Mucosa of gallbladder (tissue), 1 donor: ENCODE results near the gene BMP4. TPM values are rescaled to one million over a fixed set of nuclear protein-coding genes. Genes with fewer than 3 reads are reported as not detected.

Source experiments
- DNase-seq: peaks from one replicate; pipeline ENCODE4 v3.0.0-alpha.2; 2020; ENCODE audit warnings: low spot score
- total RNA-seq: library from RNA; stranded (reverse); gene quantifications from one replicate; pipeline ENCODE4 v1.2.1, GENCODE V29; 2021
- donor health status: DM: no; HTN: no; CAD: no.

BMP4 gene
- total RNA-seq, 1 donor from 2014 or later = 44.2 TPM

GRCh38 chr14:53946404-53947093 lies 10.1 kb downstream of the BMP4 start:
- DNase-seq = no peak

- DNase-seq = no peak
These were observed 10.6 kb downstream of the BMP4 start for GRCh38 chr14:53946071-53946403.

GRCh38 chr14:53943751-53944083 lies 12.9 kb downstream of the BMP4 start:
- no peak for DNase-seq

- no peak for DNase-seq
These were observed 13.5 kb downstream of the BMP4 start for GRCh38 chr14:53942970-53943750.

GRCh38 chr14:53938136-53938837 lies 18.3 kb downstream of the BMP4 start:
- DNase-seq = no peak

- no peak for DNase-seq
These were observed 21.7 kb downstream of the BMP4 start for GRCh38 chr14:53934778-53935414.

GRCh38 chr14:53932966-53933365 lies 23.7 kb downstream of the BMP4 start:
- DNase-seq = no peak

GRCh38 chr14:53929871-53930715 lies 26.5 kb downstream of the BMP4 start:
- no peak for DNase-seq

- DNase-seq = no peak
These were observed 29.5 kb downstream of the BMP4 start for GRCh38 chr14:53927171-53927570.

- no peak for DNase-seq
These were observed 31.3 kb downstream of the BMP4 start for GRCh38 chr14:53925201-53925766.

- no peak for DNase-seq
These were observed 31.9 kb downstream of the BMP4 start for GRCh38 chr14:53924753-53925152.

- no peak for DNase-seq
These were observed 35.6 kb downstream of the BMP4 start for GRCh38 chr14:53921027-53921426.

GRCh38 chr14:53916239-53916638 lies 40.4 kb downstream of the BMP4 start:
- no peak for DNase-seq

- no peak for DNase-seq
These were observed 41.1 kb downstream of the BMP4 start for GRCh38 chr14:53915364-53916014.

- no peak for DNase-seq
These were observed 44.6 kb downstream of the BMP4 start for GRCh38 chr14:53912021-53912420.

- DNase-seq = no peak
These were observed 48.2 kb downstream of the BMP4 start for GRCh38 chr14:53908416-53908815.

GRCh38 chr14:53902307-53902706 lies 54.3 kb downstream of the BMP4 start:
- DNase-seq = no peak

- no peak for DNase-seq
These were observed 56.1 kb downstream of the BMP4 start for GRCh38 chr14:53900499-53900898.
